Activated T-helper 9 cell treated with anti-CD3 and anti-CD28 coated beads, Interleukin-2, amount 50 U/mL, for 16 hours (primary cell): ENCODE data around the gene KIAA0930.

Source experiments
- DNase-seq: peaks from one replicate; pipeline ENCODE4 v3.0.0-alpha.2; 2020; ENCODE audit warnings: low read depth

Gene KIAA0930

GRCh38 chr22:45172881-45173585, 67.7 kb downstream of the KIAA0930 start:
- no peak for DNase-seq

DNA sequence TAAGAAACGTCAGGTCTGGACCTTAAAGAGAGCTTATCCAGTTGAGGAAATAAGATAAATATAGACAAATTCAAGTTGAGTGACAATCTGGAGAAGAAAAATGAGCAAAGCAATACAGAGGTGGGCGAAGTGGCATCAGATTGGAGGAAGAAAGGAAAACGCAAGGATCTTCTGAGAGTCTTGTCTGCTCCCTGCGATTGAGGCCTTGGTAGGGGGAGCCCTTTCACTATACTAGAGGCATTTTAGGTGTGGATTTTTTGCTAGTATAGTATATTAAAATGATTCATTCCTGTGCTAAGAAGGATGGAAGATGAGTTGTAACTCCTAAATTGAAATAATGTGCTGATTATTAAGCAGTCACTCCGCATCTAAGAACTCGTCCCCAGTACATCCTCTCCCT, 68.9 kb downstream of the KIAA0930 start:
- DNase-seq: no peak

GRCh38 chr22:45169591-45170466, 70.9 kb downstream of the KIAA0930 start:
- DNase-seq: no peak

DNA sequence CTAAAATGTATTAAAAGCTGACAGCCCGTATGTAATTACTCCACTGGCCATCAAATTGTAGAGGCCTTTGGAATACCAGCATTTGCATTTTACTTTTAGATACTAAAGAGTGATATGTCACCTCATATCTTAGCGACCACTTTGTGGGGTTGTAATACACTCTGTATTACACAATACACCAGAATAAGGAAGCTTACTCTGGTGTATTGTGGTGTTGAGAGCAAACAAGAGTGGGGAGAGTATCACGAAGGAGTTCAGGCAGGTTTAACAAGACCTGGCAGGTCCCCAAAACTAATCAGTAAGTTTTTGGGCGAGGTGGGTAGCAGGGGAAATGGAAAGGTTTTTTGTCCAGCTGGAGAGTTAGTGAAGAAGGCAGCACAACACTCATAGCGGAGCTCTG, 73.8 kb downstream of the KIAA0930 start:
- DNase-seq: no peak

GRCh38 chr22:45164270-45165088, 76.2 kb downstream of the KIAA0930 start:
- DNase-seq: peak; percentile 16

- peak; percentile 96 for DNase-seq
Observed at GRCh38 chr22:45163451-45164269, 77.0 kb downstream of the KIAA0930 start, which contains the start of gene NUP50. NUP50 (plus strand) TSS chr22:45163925; CDS start chr22:45168178, 4,253 bp downstream.

GRCh38 chr22:45163099-45163450, 77.6 kb downstream of the KIAA0930 start:
- DNase-seq: no peak

- no peak for DNase-seq
Observed at GRCh38 chr22:45162531-45162930, 78.2 kb downstream of the KIAA0930 start.

DNA sequence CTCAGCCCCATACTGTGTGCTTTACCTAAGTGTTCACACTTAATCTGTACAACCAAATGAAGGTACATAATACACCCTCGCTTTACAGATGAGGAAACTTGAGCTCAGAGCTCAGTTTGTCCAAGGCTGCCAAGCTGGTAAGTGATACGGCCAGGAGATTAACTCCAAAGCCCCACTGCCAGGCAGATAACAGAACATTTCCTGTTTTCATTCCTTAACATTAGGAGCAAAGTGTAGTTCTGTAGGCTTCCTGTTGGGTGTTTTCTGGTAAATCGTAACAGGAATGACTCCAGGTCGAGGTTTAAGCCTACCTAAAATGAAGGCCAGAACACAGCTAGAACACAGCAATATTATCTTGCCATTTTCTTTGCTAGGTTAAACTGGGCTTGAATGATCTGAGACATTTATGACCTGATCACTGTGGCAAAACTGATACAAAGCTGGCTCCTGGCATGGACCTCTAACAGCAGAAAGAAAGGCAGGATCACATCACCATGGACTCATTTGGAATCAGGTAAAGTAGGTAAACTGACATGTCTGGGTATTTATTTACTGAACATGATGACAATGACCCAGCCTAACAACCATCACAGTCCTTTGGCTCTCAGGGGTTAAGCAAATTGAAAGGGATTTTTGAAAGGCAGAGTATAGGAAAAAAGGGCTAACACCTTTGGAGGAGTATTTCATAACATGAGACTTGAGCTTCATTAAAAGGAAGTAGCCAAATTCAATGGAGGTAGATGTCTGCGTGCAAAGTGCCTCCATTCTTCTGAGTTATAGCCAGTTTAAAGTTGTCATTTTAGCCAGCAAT, 80.8 kb downstream of the KIAA0930 start:
- DNase-seq: no peak

DNA sequence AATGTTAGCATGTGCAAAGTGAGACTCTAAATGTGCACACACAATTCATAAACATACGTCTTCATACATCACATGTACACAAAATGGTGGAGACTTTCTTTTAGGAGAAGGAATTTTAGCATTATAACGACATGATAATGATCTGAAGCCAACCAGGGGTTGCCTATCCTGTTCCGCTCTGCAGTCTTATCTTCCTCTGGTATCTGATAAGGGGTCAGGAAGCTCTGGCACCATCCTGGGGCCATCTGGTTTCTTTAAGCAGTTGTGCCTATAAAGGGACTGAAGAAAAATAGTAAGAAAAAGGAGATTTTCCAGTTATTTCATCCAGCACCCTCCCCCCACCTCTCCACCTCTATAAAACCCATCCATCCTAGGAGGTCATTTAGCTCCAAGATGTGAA, 82.8 kb downstream of the KIAA0930 start:
- no peak for DNase-seq

- no peak for DNase-seq
Observed at GRCh38 chr22:45155050-45155840, 85.4 kb downstream of the KIAA0930 start.

GRCh38 chr22:45154383-45154782, 86.3 kb downstream of the KIAA0930 start:
- no peak for DNase-seq

DNA sequence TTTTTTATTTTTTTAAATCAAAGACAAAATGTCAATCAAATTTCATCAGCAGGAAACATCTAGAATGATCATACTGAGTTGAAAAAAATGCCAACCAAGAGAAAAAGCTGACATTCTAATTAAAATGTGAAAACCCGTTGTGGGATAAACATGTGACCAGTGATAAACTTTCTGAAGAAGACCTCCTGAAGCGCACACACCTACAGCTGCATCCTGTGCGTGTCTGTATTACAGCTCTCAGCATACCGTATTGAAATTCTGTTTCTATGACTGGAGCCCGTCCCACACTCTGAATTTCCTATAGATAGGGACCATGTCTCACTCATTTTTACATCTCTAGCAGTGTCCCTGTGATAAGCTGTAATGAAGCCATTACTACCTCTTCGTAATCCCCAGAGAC, 89.2 kb downstream of the KIAA0930 start:
- DNase-seq: no peak

GRCh38 chr22:45150139-45150538, 90.6 kb downstream of the KIAA0930 start:
- no peak for DNase-seq

DNA sequence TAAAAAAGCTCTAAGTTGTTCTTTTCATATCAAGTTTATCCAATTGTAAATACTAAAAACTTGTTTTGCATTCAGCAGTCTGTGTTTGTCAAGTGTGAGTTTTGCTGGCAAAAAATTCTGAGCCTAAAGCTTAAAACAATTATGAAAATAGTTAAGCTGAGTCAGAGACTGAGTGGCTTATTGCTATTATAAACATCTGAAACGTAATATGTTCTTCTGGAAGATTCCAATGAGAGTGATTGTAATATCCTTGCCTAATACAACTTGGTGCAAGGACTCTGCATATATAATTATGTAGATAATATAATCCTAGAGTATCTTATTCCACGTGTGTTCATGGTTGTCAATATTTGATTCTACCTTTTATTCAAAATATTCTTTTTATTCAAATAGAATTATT, 91.0 kb downstream of the KIAA0930 start:
- no peak for DNase-seq

- DNase-seq: no peak
Observed at GRCh38 chr22:45144916-45145315, 95.8 kb downstream of the KIAA0930 start.

GRCh38 chr22:45142376-45142775, 98.3 kb downstream of the KIAA0930 start:
- no peak for DNase-seq
